Endothelial cell of umbilical vein (primary cell): Measurements from ENCODE around the gene KRTAP1-1. TPM values are rescaled to one million over a fixed set of nuclear protein-coding genes. Genes with fewer than 3 reads are reported as not detected.

ENCODE experiments used
- BruUV-seq: library from RNA; stranded (reverse); fragments of 400-500 nt; replicated peaks from 2 replicates; lab custom pipeline; 2021; lab: Mats Ljungman, UMichigan
- CTCF ChIA-PET: fragments of 300-600, 350-600 bp; sonication (Branson Sonifier 250); formaldehyde crosslinking; loops from one replicate; lab custom pipeline; 2021; ENCODE audit warnings: antibody characterized with exemption, inconsistent platforms; lab: Charles Lee
- POLR2A ChIA-PET: fragments of 300-600, 350-600 bp; sonication (Branson Sonifier 250); formaldehyde crosslinking; loops from one replicate; lab custom pipeline; 2021; ENCODE audit warnings: antibody characterized with exemption, inconsistent platforms; lab: Charles Lee
- DNase-seq: peaks from one replicate; pipeline ENCODE4 v3.0.0-alpha.2; 2011; ENCODE audit warnings: low read depth, low spot score
- FAIRE-seq: peaks from 2 replicates; lab custom pipeline; 2011; peaks lifted over from hg19 to GRCh38; lab: Jason Lieb, UNC
- H2AFZ ChIP-seq: 2 replicates; pipeline ENCODE4 v1.6.0; 2012; ENCODE audit warnings: low read depth, low read length, control low read depth, inconsistent platforms
- H3K27ac ChIP-seq: 2 replicates; pipeline ENCODE4 v1.5.1; 2011; ENCODE audit warnings: low read depth, mild to moderate bottlenecking, control low read depth, low read length, moderate library complexity; ENCODE audit not compliant: insufficient read depth
- H3K27me3 ChIP-seq, 2 experiments: 2 replicates each; pipeline versions ENCODE4 v1.6.0 to v1.6.1; 2011; ENCODE audit warnings: low read length in 2 of 2, mixed read lengths in 1 of 2; ENCODE audit not compliant: control insufficient read depth in 2 of 2, insufficient read depth in 2 of 2
- H3K36me3 ChIP-seq, 2 experiments: 2 replicates in 1 of 2; 3 replicates in 1 of 2; pipeline ENCODE4 v1.5.1; 2011; ENCODE audit warnings: low read length in 2 of 2, mild to moderate bottlenecking in 1 of 2, moderate library complexity in 1 of 2; ENCODE audit not compliant: control insufficient read depth in 2 of 2, insufficient read depth in 2 of 2; ENCODE audit errors: extremely low read depth in 1 of 2
- H3K4me1 ChIP-seq: 3 replicates; pipeline ENCODE4 v1.5.1; 2011; ENCODE audit warnings: mild to moderate bottlenecking, low read length; ENCODE audit not compliant: control insufficient read depth, insufficient read depth; ENCODE audit errors: extremely low read depth
- H3K4me2 ChIP-seq: 2 replicates; pipeline ENCODE4 v1.6.1; 2011; ENCODE audit warnings: low read length, control low read depth, mixed read lengths; ENCODE audit not compliant: insufficient read depth
- H3K4me3 ChIP-seq, 3 experiments: fragments of 200-600 bp in 1 of 3; sonication (generic), shearing (Covaris generic) in 1 of 3; replicated peaks in 1 of 3; 2 replicates each; pipeline ENCODE4 v1.5.1; 2011 to 2016; ENCODE audit warnings: control low read depth in 3 of 3, low read length in 3 of 3, mild to moderate bottlenecking in 2 of 3, inconsistent platforms in 1 of 3, low read depth in 1 of 3, moderate library complexity in 1 of 3; ENCODE audit not compliant: insufficient read depth in 1 of 3
- H3K79me2 ChIP-seq: 2 replicates; pipeline ENCODE4 v1.6.0; 2012; ENCODE audit warnings: low read length, inconsistent platforms; ENCODE audit not compliant: control insufficient read depth, insufficient read depth
- H3K9ac ChIP-seq: replicated peaks from 2 replicates; pipeline ENCODE3; 2011; ENCODE audit warnings: low read length, control low read depth; ENCODE audit not compliant: insufficient read depth; ENCODE audit errors: extremely low read depth
- H3K9me1 ChIP-seq: replicated peaks from 3 replicates; pipeline ENCODE4 v1.6.0; 2011; ENCODE audit warnings: mild to moderate bottlenecking, low read length; ENCODE audit not compliant: control insufficient read depth, insufficient read depth; ENCODE audit errors: extremely low read depth
- H3K9me3 ChIP-seq: replicated peaks from 2 replicates; pipeline ENCODE4 v1.5.1; 2012; ENCODE audit warnings: low read length, inconsistent platforms; ENCODE audit not compliant: control insufficient read depth, insufficient read depth
- H4K20me1 ChIP-seq: replicated peaks from 2 replicates; pipeline ENCODE3; 2011; ENCODE audit warnings: mild to moderate bottlenecking, low read length; ENCODE audit not compliant: control insufficient read depth, insufficient read depth; ENCODE audit errors: extremely low read depth
- CTCF ChIP-seq, 2 donors: IDR thresholded peaks; 1 replicate in 1 of 2; 2 replicates in 1 of 2; pipeline ENCODE4 v1.5.1; 2011; ENCODE audit warnings: low read length in 2 of 2, mild to moderate bottlenecking in 2 of 2, moderate library complexity in 2 of 2, control low read depth in 1 of 2, inconsistent platforms in 1 of 2, low read depth in 1 of 2; ENCODE audit not compliant: insufficient read depth in 1 of 2; ENCODE audit errors: extremely low read depth in 1 of 2
- EZH2 ChIP-seq: IDR thresholded peaks from 2 replicates; pipeline ENCODE4 v1.6.1; 2012; ENCODE audit warnings: borderline replicate concordance, low read depth, mild to moderate bottlenecking, moderate library complexity, low read length, inconsistent platforms; ENCODE audit not compliant: severe bottlenecking
- FOS ChIP-seq: IDR thresholded peaks from 2 replicates; pipeline ENCODE4 v1.6.1; 2011; ENCODE audit warnings: mild to moderate bottlenecking, low read length, moderate library complexity, borderline replicate concordance; ENCODE audit not compliant: insufficient read depth
- GATA2 ChIP-seq: IDR thresholded peaks from 2 replicates; pipeline ENCODE4 v1.7.0; 2011; ENCODE audit warnings: low read depth, mild to moderate bottlenecking, moderate library complexity, mixed read lengths, low read length; ENCODE audit not compliant: insufficient read length, insufficient read depth
- JUN ChIP-seq: IDR thresholded peaks from 2 replicates; pipeline ENCODE4 v1.6.1; 2011; ENCODE audit warnings: borderline replicate concordance, low read depth; ENCODE audit not compliant: insufficient read length, insufficient read depth
- MAX ChIP-seq: IDR thresholded peaks from 2 replicates; pipeline ENCODE4 v1.6.1; 2011; ENCODE audit not compliant: insufficient read depth, insufficient read length
- MYC ChIP-seq: IDR thresholded peaks from one replicate; pipeline ENCODE4 v1.6.1; 2011; ENCODE audit warnings: mild to moderate bottlenecking, low read depth, low read length
- POLR2A ChIP-seq: IDR thresholded peaks from 2 replicates; pipeline ENCODE4 v1.6.1; 2012; ENCODE audit warnings: low read depth, mild to moderate bottlenecking, control low read depth, low read length
- POLR2AphosphoS5 ChIP-seq: IDR thresholded peaks from 2 replicates; pipeline ENCODE4 v1.6.1; 2012; ENCODE audit warnings: low read depth, mild to moderate bottlenecking, control low read depth, low read length, moderate library complexity; ENCODE audit not compliant: insufficient read depth
- dilution Hi-C: fragments of 300-500 bp; cut with MboI; formaldehyde crosslinking; loops from one replicate; pipeline ENCODE4 v1.15.0; 2019; ENCODE audit warnings: low sequenced_read_pairs; ENCODE audit not compliant: extremely low pct_ligation_motif_present
- intact Hi-C: fragments of 100-400 bp; cut with micrococcal nuclease; formaldehyde crosslinking; loops from one replicate; pipeline ENCODE4 v1.10.0; 2022
- polyA plus RNA-seq, 4 experiments: library from polyadenylated mRNA; depleted of rRNA in 3 of 4; stranded (reverse) in 3 of 4; unstranded in 1 of 4; fragments of >200 nt; gene quantifications; 2 replicates each; pipeline versions ENCODE4 v1.2.1 to v1.2.3, GENCODE V29; 2011 to 2012; ENCODE audit warnings: missing spikeins in 1 of 4
- total RNA-seq: library from RNA; stranded (reverse); gene quantifications from 2 replicates; pipeline ENCODE4 v1.2.3, GENCODE V29; 2021

Gene KRTAP1-1
- total and polyA plus RNA-seq, 2 donors (not counting 3 experiments of a cell fraction or from before 2014, with no cell fraction given): not detected

GRCh38 chr17:41058741-41059140, 17.5 kb upstream of the KRTAP1-1 start:
- intact Hi-C loops: no loop called here
- no TSS peak for BruUV-seq
- H3K4me2 ChIP-seq: no peak overlapping the region

More at GRCh38 chr17:41058741-41059140, 17.5 kb upstream of the KRTAP1-1 start:
- Histone ChIP-seq H3K4me1 (no peaks in the 10 kb centered on the region), H3K79me2 (no peaks in the 10 kb centered on the region), H3K27me3 (peaks cover 6 to 12% of the 10 kb centered on the region in 2 experiments), H3K9me1 (no peaks in the 10 kb centered on the region), H3K4me3 (no peak overlapping the region), H2AFZ (no peak overlapping the region), H3K36me3 (no peaks in the 10 kb centered on the region), H3K9me3 (no peaks in the 10 kb centered on the region), H3K27ac (no peak overlapping the region), H4K20me1 (no peaks in the 10 kb centered on the region), H3K9ac (no peak overlapping the region)
- POLR2A ChIA-PET: no interaction called here
- dilution Hi-C loops: no loop called here
- FAIRE-seq: no peak
- TF ChIP-seq JUN (no peak), MYC (no peak), FOS (no peak), POLR2AphosphoS5 (no peak), GATA2 (no peak), CTCF (IDR thresholded peaks at IDR 0.05; ENCODE audit: extremely low read depth in 1 of 2, insufficient read depth in 1 of 2, low read depth in 1 of 2, low read length in 2 of 2) (no peak), MAX (no peak), POLR2A (no peak), EZH2 (no peak)
- no peak for DNase-seq
- CTCF ChIA-PET: interaction anchor here (1.1 kb wide), 1 partner anchor 49 kb away, joined by 3 read pairs; no protein-coding TSS in a partner anchor
